Lower lobe of right lung (tissue), 2 donors: ENCODE results near the gene IER5L. TPM values are rescaled to one million over a fixed set of nuclear protein-coding genes. Genes with fewer than 3 reads are reported as not detected.

Experiments
- ATAC-seq, 2 donors: fragments of 200-7000 bp; cut with Tn5 transposase; one replicate each; pipeline ENCODE4 v1.9.1; 2020 to 2022; ENCODE audit warnings: mild to moderate bottlenecking in 2 of 2, moderate library complexity in 2 of 2
- DNase-seq: peaks from one replicate; pipeline ENCODE4 v3.0.0-alpha.2; 2020
- H3K27ac ChIP-seq: fragments of 200-600 bp; one replicate; pipeline ENCODE4 v1.8.0; 2022
- H3K27me3 ChIP-seq: fragments of 200-600 bp; one replicate; pipeline ENCODE4 v1.8.0; 2022; ENCODE audit warnings: low read depth
- H3K36me3 ChIP-seq: fragments of 200-600 bp; one replicate; pipeline ENCODE4 v1.8.0; 2022; ENCODE audit warnings: mild to moderate bottlenecking
- H3K4me1 ChIP-seq: fragments of 200-600 bp; one replicate; pipeline ENCODE4 v1.8.0; 2022
- H3K4me3 ChIP-seq: fragments of 200-600 bp; one replicate; pipeline ENCODE4 v1.8.0; 2022; ENCODE audit warnings: mild to moderate bottlenecking
- H3K9me3 ChIP-seq: fragments of 200-600 bp; one replicate; pipeline ENCODE4 v1.8.0; 2022
- intact Hi-C: fragments of 100-400 bp; cut with DNase I; formaldehyde crosslinking; loops from one replicate; pipeline ENCODE4 v1.11.0; 2022
- total RNA-seq: library from RNA; stranded (reverse); fragmentation: NEBNext Ultra II Directional; extraction: Animal tissue kit (Norgen Biotek cat#: 25700); gene quantifications from one replicate; pipeline ENCODE4 v1.2.1, GENCODE V29; 2021
- TF ChIP-seq, protein P1 (sequence below): fragments of 200-600 bp; IDR thresholded peaks from one replicate; pipeline ENCODE4 v1.8.0; 2022; ENCODE audit warnings: antibody characterized with exemption, mild to moderate bottlenecking
- donor health status: DM: no; HTN: yes; CAD: no; lungs with severe emphysema.

Gene IER5L
- total RNA-seq, 1 donor from 2014 or later = 8.7 TPM

DNA sequence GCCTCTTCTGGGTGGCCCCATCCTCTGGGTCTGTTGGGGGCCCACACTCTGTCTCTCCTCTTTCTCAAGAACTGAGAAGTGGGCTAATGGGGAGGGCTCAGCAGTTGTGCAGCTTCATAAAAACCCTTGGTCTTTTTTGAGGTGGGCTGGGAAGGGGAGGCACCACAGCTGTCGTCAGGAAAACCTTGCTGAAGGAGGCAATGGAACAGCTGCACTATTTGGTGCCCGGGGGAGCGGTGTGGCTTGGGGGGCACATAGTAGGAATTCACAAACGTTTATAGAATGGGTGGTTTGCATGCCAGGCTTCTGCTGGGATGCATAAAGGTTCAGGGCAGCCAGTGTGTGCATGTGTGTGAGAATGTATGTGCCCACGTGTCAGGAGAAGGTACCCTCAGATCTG, 3.2 kb upstream of the IER5L start:
- Histone ChIP-seq H3K4me3 (no peak overlapping the region), H3K27ac (no peak overlapping the region), H3K4me1 (peaks cover 5% of the 10 kb centered on the region), H3K27me3 (no peaks in the 10 kb centered on the region), H3K36me3 (no peaks in the 10 kb centered on the region), H3K9me3 (no peaks in the 10 kb centered on the region)
- TF ChIP-seq, protein P1, sequence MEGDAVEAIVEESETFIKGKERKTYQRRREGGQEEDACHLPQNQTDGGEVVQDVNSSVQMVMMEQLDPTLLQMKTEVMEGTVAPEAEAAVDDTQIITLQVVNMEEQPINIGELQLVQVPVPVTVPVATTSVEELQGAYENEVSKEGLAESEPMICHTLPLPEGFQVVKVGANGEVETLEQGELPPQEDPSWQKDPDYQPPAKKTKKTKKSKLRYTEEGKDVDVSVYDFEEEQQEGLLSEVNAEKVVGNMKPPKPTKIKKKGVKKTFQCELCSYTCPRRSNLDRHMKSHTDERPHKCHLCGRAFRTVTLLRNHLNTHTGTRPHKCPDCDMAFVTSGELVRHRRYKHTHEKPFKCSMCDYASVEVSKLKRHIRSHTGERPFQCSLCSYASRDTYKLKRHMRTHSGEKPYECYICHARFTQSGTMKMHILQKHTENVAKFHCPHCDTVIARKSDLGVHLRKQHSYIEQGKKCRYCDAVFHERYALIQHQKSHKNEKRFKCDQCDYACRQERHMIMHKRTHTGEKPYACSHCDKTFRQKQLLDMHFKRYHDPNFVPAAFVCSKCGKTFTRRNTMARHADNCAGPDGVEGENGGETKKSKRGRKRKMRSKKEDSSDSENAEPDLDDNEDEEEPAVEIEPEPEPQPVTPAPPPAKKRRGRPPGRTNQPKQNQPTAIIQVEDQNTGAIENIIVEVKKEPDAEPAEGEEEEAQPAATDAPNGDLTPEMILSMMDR = no peak
- ATAC-seq (no peak), DNase-seq (no peak)
- intact Hi-C loops = no loop called here

DNA sequence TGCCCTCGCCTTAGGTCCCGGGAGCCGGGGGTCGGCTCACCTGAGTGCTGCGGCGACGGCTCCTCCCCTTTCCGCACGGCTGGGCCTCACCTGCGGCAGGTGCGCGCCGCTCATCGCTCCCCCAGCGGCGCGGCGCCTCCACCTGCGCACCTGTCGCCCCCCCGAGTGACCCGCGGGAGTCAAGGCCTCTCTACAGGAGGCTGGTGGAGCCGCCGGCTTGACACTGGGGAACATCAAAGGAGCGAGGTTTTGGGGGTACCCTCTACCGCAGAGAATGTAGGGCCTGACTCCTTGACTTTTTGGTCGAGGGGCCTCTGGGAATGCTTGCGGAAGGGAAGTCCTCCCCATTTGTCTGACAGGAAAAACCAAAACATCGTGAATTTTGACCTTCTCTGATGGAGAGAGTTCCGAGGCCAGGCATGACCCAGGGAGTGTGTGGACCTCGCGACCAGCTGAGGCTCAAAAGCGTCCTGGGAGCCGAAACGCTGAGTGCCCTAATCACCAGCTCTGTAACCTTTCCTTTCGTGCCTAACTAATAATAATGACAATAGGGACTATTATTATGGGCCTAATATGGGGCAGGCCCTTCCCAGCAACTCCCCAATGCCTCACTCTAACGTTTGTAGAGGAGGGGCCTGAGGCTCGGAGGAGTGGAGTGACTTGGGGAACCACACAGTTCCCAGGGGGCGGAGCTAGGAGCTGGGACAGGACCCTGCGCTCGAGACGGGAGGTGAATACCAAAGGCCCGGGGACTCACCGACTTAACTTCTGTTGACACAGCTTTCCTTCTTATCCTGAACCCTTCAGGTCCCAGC, 714 bp upstream of the IER5L start:
- no peak for ATAC-seq
- no peak for DNase-seq

DNA sequence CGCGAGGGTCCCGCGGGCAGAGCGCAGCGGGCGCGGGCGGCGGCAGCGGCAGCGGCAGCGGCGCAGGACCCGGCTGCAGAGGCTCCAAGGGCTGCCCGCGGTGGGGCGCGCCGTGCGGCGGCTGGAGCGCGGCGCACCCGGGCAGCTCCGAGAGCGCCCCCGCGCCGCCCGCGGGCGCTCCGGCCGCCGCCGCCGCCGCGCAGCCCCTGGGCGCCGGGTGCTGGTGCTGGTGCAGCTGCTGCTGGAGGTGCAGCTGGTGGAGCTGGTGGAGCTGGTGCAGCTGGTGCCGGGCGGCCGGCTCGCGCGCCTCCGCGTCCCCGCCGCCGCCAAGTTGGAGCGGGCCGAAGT, 644 bp downstream of the IER5L start:
- intact Hi-C loops = no loop called here
- ATAC-seq (no peak), DNase-seq (no peak)
- peaks cover 21% of the 10 kb centered on the region for H3K4me1 ChIP-seq
- TF ChIP-seq, protein P1 = no peak
- no peaks in the 10 kb centered on the region for H3K9me3 ChIP-seq
- no peaks in the 10 kb centered on the region for H3K27me3 ChIP-seq
- no peaks in the 10 kb centered on the region for H3K36me3 ChIP-seq
- peak overlapping the region; percentile 84 for H3K27ac ChIP-seq
- peak overlapping the region; percentile 87 for H3K4me3 ChIP-seq

More for the DNA sequence above, 714 bp upstream of the IER5L start:
- no peaks in the 10 kb centered on the region for H3K27me3 ChIP-seq
- H3K27ac ChIP-seq = no peak overlapping the region
- H3K4me3 ChIP-seq = peak overlapping the region; percentile 87
- TF ChIP-seq, protein P1 = no peak
- peaks cover 16% of the 10 kb centered on the region for H3K4me1 ChIP-seq
- no peaks in the 10 kb centered on the region for H3K36me3 ChIP-seq
- intact Hi-C loops = no loop called here
- no peaks in the 10 kb centered on the region for H3K9me3 ChIP-seq

DNA sequence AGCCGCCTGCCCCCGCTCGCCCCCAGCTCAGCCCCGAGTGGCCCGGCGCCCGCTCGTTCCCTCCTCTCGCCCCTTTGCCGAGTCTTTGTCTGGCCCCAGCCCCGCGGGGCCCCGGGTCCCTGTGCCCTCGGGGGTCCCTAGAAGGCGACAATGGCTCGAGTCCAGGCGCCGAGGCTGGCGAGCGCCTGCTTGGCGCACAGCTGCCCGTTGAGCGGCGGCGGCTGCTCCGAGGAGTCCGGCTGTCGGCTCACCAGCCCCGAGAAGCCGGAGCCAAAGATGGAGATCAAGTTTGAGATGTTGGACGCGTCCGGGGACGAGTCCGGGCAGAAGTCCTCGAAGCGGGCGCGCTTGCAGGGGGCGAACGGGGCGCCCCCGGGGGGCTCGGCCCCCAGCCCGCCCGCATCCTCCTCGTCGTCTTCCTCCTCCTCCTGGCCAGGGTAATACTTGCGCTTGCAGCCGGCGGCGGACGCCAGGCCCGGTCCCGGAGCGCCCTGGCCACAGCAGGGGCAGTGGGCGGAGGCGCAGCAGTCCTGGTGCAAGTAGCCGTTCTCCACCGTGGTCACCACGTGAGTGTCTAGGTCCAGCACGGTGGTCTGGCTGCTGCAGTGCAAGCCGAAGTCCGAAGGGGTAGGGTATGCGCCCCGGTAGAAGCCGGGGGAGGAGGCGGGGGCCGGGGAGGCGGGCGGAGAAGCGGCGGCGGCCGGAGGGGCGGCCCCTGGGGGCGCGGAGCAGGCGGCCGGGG, 1.2 kb downstream of the IER5L start:
- H3K4me1 ChIP-seq = peaks cover 21% of the 10 kb centered on the region
- no peaks in the 10 kb centered on the region for H3K27me3 ChIP-seq
- intact Hi-C loops = no loop called here
- TF ChIP-seq, protein P1 = no peak
- ATAC-seq (no peak), DNase-seq (peak; percentile 71)
- H3K36me3 ChIP-seq = no peaks in the 10 kb centered on the region
- H3K27ac ChIP-seq = peak overlapping the region; percentile 98
- peak overlapping the region; percentile 87 for H3K4me3 ChIP-seq
- no peaks in the 10 kb centered on the region for H3K9me3 ChIP-seq

- no peaks in the 10 kb centered on the region for H3K27me3 ChIP-seq
- peak overlapping the region; percentile 98 for H3K27ac ChIP-seq
- H3K4me3 ChIP-seq = peak overlapping the region; percentile 87
- no peaks in the 10 kb centered on the region for H3K36me3 ChIP-seq
- peak; percentile 57 to 77 for ATAC-seq
- peak; percentile 90 for DNase-seq
- H3K4me1 ChIP-seq = peaks cover 21% of the 10 kb centered on the region
- TF ChIP-seq, protein P1 = no peak
- H3K9me3 ChIP-seq = no peaks in the 10 kb centered on the region
- intact Hi-C loops = no loop called here
Observed at GRCh38 chr9:129175825-129176633, 2.0 kb downstream of the IER5L start.
